ENCODE measurements around the gene SCP2.

SCP2 gene

DNA sequence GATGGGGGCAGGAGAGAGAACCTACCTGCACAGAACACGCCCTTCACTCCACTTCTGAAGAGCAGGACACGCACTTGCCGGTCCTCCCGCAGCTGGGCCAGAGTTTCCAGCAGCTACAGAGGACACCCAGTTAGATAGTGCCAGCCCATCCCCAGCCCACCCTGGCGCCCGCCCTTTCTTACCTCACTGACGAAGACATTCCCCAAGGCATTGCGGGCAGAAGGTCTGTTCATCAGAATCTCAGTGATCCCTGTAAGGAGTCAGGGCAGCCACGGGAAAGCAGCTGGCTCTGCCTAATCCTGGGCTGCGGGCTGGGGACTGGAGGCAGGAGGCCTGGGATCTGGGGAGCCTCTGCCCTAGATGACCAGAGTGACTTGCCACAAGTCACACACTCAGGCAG lies 15.5 kb upstream of the SCP2 start (continued):
- no peak for TF ChIP-seq ZNF202 (tag by site-specific recombination; IDR thresholded peaks at IDR 0.05; ENCODE audit: borderline replicate concordance)
- TF ChIP-seq SP2 (tag by site-specific recombination; IDR thresholded peaks at IDR 0.05): no peak
- TF ChIP-seq, protein P1, sequence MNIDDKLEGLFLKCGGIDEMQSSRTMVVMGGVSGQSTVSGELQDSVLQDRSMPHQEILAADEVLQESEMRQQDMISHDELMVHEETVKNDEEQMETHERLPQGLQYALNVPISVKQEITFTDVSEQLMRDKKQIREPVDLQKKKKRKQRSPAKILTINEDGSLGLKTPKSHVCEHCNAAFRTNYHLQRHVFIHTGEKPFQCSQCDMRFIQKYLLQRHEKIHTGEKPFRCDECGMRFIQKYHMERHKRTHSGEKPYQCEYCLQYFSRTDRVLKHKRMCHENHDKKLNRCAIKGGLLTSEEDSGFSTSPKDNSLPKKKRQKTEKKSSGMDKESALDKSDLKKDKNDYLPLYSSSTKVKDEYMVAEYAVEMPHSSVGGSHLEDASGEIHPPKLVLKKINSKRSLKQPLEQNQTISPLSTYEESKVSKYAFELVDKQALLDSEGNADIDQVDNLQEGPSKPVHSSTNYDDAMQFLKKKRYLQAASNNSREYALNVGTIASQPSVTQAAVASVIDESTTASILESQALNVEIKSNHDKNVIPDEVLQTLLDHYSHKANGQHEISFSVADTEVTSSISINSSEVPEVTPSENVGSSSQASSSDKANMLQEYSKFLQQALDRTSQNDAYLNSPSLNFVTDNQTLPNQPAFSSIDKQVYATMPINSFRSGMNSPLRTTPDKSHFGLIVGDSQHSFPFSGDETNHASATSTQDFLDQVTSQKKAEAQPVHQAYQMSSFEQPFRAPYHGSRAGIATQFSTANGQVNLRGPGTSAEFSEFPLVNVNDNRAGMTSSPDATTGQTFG (tag by site-specific recombination; IDR thresholded peaks at IDR 0.05; ENCODE audit: borderline replicate concordance): no peak

DNA sequence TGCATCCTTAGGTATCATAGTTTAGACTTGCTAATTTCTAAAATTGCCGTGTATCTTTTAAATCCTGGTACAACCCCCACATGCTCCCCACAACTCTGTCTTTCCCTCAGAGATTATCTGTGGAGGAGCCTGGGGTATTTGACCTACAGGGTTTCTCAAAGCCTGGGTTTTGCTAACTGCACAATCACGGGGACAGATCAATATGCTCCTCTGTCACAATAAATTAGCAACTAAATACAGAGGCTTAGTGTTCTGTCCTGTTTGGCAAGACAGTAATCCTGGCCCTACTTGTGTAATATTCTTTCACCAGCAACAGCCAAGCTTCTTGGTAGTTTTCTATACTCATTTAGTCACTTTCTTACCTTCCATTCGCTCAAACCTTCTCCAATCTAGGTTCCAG lies 14.1 kb upstream of the SCP2 start:
- POLR2A ChIA-PET: interaction anchor here (0.6 kb wide), 1 partner anchor 14 kb away, joined by 3 read pairs; the partner anchor contains the start of gene SCP2
- Histone ChIP-seq H3K27ac (ENCODE audit: extremely low read depth, low read depth, low read length) (no peak overlapping the region), H3K4me1 (ENCODE audit: control insufficient read depth, insufficient read depth, low read length) (no peaks in the 10 kb centered on the region), H3K36me3 (ENCODE audit: control insufficient read depth in 2 of 2, insufficient read depth in 1 of 2, low read length in 2 of 2) (peaks cover 0 to 2% of the 10 kb centered on the region in 2 experiments; a peak in 2 of 3 replicates), H3K4me3 (ENCODE audit: low read depth, low read length) (no peak overlapping the region), H3K9me3 (ENCODE audit: control insufficient read depth, insufficient read depth, low read depth, low read length) (no peaks in the 10 kb centered on the region)
- no peak for TF ChIP-seq ZBTB48 (tag by site-specific recombination; IDR thresholded peaks at IDR 0.05)
- TF ChIP-seq BCL11B (tag by site-specific recombination; IDR thresholded peaks at IDR 0.05; ENCODE audit: low read depth): no peak
- TF ChIP-seq ZNF354C (tag by site-specific recombination; IDR thresholded peaks at IDR 0.05; ENCODE audit: borderline replicate concordance, low read depth): no peak
- TF ChIP-seq ZNF677 (tag by site-specific recombination; IDR thresholded peaks at IDR 0.05): no peak
- TF ChIP-seq ZNF140 (tag by site-specific recombination; IDR thresholded peaks at IDR 0.05): no peak
- no peak for TF ChIP-seq ZNF670 (tag by site-specific recombination; IDR thresholded peaks at IDR 0.05; ENCODE audit: low read depth)
- TF ChIP-seq, protein P2, sequence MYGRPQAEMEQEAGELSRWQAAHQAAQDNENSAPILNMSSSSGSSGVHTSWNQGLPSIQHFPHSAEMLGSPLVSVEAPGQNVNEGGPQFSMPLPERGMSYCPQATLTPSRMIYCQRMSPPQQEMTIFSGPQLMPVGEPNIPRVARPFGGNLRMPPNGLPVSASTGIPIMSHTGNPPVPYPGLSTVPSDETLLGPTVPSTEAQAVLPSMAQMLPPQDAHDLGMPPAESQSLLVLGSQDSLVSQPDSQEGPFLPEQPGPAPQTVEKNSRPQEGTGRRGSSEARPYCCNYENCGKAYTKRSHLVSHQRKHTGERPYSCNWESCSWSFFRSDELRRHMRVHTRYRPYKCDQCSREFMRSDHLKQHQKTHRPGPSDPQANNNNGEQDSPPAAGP (tag by site-specific recombination; IDR thresholded peaks at IDR 0.05): no peak
- CTCF ChIA-PET: interaction anchor here (0.7 kb wide), 1 partner anchor 13 kb away, joined by 3 read pairs; no protein-coding TSS in a partner anchor

DNA sequence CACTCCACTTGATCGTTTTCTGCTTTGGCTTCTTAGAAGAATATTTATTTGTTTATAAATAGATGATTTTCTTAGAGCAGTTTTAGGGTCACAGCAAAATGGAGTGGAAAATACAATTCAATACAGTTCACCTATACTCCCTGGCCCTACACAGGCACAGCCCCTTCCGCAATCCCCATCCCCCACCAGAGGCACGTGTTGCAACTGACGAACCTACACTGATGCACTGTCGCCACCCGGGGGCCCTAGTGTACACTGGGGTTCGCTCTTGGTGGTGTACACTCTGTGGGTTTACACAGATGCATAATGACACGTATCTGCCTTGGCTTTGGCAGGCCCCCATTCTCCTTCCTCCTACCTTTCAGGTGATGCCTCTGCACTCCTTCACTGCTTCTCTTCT lies 13.5 kb upstream of the SCP2 start:
- no peaks in the 10 kb centered on the region for H3K9me3 ChIP-seq (ENCODE audit: control insufficient read depth, insufficient read depth, low read depth, low read length)
- H3K36me3 ChIP-seq (ENCODE audit: control insufficient read depth in 2 of 2, insufficient read depth in 1 of 2, low read length in 2 of 2): no peaks in the 10 kb centered on the region; a peak in 1 of 3 replicates
- POLR2A ChIA-PET: no interaction called here
- no peak for TF ChIP-seq ZNF132 (tag by site-specific recombination; IDR thresholded peaks at IDR 0.05; ENCODE audit: borderline replicate concordance)
- no peak for TF ChIP-seq KLF9 (tag by site-specific recombination; IDR thresholded peaks at IDR 0.05; ENCODE audit: low read depth)
- TF ChIP-seq, protein P3, sequence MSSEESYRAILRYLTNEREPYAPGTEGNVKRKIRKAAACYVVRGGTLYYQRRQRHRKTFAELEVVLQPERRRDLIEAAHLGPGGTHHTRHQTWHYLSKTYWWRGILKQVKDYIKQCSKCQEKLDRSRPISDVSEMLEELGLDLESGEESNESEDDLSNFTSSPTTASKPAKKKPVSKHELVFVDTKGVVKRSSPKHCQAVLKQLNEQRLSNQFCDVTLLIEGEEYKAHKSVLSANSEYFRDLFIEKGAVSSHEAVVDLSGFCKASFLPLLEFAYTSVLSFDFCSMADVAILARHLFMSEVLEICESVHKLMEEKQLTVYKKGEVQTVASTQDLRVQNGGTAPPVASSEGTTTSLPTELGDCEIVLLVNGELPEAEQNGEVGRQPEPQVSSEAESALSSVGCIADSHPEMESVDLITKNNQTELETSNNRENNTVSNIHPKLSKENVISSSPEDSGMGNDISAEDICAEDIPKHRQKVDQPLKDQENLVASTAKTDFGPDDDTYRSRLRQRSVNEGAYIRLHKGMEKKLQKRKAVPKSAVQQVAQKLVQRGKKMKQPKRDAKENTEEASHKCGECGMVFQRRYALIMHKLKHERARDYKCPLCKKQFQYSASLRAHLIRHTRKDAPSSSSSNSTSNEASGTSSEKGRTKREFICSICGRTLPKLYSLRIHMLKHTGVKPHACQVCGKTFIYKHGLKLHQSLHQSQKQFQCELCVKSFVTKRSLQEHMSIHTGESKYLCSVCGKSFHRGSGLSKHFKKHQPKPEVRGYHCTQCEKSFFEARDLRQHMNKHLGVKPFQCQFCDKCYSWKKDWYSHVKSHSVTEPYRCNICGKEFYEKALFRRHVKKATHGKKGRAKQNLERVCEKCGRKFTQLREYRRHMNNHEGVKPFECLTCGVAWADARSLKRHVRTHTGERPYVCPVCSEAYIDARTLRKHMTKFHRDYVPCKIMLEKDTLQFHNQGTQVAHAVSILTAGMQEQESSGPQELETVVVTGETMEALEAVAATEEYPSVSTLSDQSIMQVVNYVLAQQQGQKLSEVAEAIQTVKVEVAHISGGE (tag by site-specific recombination; conservative IDR thresholded peaks at IDR 0.05; ENCODE audit: low read depth): no peak
- TF ChIP-seq ZFHX2 (tag by site-specific recombination; conservative IDR thresholded peaks at IDR 0.05): no peak
- no peak overlapping the region for H3K27ac ChIP-seq (ENCODE audit: extremely low read depth, low read depth, low read length)
- CTCF ChIA-PET: no interaction called here
- H3K4me1 ChIP-seq (ENCODE audit: control insufficient read depth, insufficient read depth, low read length): no peaks in the 10 kb centered on the region
- H3K4me3 ChIP-seq (ENCODE audit: low read depth, low read length): no peak overlapping the region
